GM12872 (cell line): Measurements from ENCODE around the gene SF3B3.

Experiments
- CTCF ChIP-seq: IDR thresholded peaks from 3 replicates; pipeline ENCODE4 v1.5.1; 2011; ENCODE audit warnings: low read depth, mild to moderate bottlenecking, low read length, moderate library complexity; ENCODE audit not compliant: insufficient read depth

The SF3B3 gene

DNA sequence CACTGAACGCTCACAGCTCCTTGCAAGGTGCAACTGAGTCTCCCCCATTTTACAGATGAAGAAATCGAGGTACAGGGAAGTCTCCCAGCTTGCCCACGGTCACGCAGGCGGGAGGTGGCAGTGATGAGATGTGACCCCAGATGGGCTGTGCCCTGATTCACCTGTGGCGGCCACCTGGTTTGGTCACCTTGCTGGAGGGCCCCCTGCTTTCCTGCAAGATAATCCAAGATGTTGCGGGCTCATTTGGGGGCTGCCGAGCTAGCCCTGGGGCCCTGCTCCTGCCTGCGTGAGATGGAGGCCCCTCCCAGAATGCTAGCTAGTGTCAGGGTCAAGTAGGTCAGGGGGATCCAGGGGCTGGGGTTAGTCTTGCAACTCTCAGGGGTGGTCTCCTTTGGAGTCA, 63.1 kb downstream of the SF3B3 start:
- TF ChIP-seq CTCF, result no peak

DNA sequence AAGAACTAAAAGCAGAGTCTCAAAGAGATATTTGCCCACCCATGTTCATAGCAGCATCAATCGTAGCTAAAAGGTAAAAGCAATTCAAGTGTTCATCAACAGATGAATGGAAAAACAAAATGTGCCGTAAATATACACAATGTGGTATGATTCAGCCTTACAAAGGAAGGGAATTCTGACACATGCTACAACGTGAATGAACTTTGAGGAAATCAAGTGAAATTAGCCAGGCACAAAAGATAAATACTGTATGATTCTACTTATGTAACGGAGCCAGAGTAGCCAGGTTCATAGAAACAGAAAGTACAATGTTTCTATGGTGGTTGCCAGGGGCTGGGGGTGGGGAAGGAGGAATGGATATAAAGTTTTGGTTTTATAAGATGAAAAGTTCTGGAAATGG, 64.9 kb downstream of the SF3B3 start:
- no peak for TF ChIP-seq CTCF

GRCh38 chr16:70589998-70590471, 66.4 kb downstream of the SF3B3 start:
- no peak for TF ChIP-seq CTCF

- TF ChIP-seq CTCF, result no peak
Observed at GRCh38 chr16:70590722-70591415, 67.3 kb downstream of the SF3B3 start.

GRCh38 chr16:70591615-70592014, 68.0 kb downstream of the SF3B3 start:
- no peak for TF ChIP-seq CTCF

DNA sequence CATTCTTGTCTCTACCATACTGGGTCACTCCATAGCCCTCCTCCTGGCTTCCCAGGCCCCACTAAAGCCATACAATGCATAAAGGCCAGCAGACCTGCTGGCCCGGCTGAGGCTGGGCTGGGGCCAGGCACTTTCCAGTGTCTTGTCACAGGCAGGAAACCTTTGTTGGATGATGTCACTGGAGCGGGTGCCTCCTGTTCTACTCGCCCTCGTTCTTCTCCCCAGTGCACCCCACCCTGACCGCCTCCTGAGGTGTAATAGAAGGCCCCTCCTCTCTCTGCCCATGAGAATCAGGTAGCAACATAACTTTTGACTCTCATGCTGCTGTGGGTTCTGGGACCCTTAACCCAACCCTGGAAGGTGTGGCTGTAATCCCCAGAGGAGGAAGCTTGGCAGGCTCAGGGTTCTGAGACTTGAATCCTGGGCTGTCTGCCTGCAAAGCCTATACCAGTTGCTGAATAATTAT, 68.5 kb downstream of the SF3B3 start:
- no peak for TF ChIP-seq CTCF

DNA sequence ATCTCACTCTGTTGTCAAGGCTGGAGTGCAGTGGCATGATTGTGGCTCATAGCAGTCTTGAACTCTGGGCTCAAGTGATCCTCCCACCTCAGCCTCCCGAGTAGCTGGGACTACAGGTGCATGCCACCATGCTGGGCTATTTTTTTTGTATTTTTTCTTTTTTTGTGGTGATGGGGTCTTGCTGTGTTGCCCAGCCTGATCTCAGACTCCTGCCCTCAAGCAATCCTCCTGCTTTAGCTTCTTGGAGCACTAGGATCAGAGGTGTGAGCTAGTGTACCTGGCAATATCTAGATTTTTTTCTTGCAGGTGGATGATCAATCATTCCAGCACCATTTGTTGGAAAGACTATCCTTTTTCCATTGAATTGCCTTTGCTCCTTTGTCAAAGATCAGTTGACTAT, 69.9 kb downstream of the SF3B3 start:
- no peak for TF ChIP-seq CTCF

- TF ChIP-seq CTCF, result no peak
Observed at GRCh38 chr16:70594569-70594968, 71.0 kb downstream of the SF3B3 start.
